GM18519 (cell line): ENCODE data around the gene TMEM255B.
"Not testable (repeated sequence)": the region's sequence is repeated elsewhere in the genome, so short reads cannot be mapped to it uniquely, and the experiment has no call there.

ENCODE experiments used
- ATAC-seq: cut with Tn5 transposase; IDR thresholded peaks from one replicate; pipeline ENCODE4 v1.9.1; 2021; ENCODE audit warnings: mild to moderate bottlenecking, moderate library complexity; ENCODE audit not compliant: unreplicated experiment, low FRiP score

The TMEM255B gene

GRCh38 chr13:113827021-113827420, 68.0 kb downstream of the TMEM255B start:
- no peak for ATAC-seq

- ATAC-seq: no peak
Observed at GRCh38 chr13:113828282-113828825, 69.3 kb downstream of the TMEM255B start.

- ATAC-seq: not testable (repeated sequence)
Observed at GRCh38 chr13:113830426-113830950, 71.5 kb downstream of the TMEM255B start.

GRCh38 chr13:113831061-113831460, 72.0 kb downstream of the TMEM255B start:
- no peak for ATAC-seq

GRCh38 chr13:113832205-113832604, 73.2 kb downstream of the TMEM255B start:
- no peak for ATAC-seq

DNA sequence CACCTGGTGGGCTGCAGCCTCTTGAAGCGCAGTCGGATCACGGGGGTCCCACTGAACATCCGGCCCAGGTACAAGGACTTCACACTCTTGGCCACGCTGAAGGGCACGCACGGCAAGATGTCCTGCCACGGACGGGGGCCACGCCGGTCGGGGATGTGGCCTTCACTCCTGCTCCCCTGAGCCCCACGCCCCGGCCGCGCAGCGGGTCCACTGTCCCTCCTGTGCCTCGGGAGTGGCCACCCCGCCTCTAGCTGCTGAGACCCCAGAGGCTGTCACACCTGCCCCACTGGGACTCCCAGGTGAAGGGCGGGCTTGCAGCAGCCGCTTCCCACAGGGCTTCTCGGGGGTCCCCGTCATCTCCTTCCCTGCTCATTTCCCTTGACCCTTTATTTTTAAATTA, 73.6 kb downstream of the TMEM255B start:
- no peak for ATAC-seq

DNA sequence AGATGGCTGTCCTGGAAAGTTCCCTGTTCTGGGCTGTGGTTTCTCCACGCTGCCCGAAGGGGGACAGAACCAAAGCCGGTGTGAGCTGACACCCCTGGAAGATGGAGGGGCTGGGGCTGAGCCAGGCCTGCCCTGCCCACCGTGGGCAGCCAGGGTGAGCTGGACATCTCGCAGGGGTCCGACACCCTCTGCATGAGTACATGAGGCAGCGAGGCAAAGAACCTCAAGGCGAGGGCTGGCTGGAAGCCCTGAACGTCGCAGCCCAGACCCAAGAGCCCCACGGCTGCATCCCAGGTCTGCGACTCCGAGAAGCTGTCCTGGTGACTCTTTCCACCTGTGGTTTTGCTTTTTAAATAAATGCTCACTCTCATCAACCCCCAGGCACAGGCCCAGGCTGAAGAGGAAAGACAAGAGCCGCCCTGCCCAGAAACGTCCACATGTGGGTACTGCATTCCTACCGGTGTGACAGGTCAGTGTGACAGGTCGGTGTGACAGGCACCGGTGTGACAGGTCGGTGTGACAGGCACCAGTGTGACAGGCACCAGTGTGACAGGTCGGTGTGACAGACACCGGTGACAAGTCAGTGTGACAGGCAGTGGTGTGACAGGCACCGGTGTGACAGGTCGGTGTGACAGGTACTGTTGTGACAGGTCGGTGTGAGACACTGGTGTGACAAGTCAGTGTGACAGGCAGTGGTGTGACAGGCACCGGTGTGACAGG, 74.2 kb downstream of the TMEM255B start:
- ATAC-seq: no peak

- ATAC-seq: not testable (repeated sequence)
Observed at GRCh38 chr13:113834006-113834405, 75.0 kb downstream of the TMEM255B start.

DNA sequence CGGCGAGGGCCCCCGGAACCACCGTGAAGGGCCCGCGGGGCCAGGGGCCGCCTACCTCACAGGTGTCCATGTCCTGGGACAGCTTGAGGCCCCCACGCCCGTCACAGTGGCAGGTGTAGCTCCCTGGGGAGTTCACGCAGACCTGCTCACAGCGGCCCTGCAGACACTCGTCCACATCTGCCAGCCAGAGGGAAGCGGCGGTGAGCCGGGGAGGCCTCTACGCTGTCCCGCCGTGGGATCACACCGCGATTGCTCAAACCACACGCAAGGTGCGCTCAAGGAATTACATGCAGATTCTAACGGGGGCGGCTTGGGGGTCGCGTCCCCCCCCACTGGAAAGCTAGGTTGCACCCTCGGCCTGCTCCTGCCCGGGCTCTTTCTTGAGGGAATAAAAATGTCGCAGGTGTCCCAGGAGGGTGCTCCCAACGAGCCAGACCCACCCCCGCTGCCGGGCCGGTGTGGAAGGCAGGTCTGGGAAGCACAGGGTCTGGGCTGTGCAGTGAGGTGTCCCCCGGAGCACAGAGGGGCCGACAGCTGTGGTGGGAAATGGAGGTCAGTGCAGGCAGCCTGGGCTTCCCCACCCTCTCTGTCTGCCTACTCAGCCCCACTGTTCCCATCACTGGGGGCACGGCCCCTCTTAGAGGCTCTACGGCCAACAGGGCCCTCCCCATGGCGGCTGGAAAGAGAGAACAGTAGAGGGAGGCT, 75.6 kb downstream of the TMEM255B start:
- no peak for ATAC-seq

DNA sequence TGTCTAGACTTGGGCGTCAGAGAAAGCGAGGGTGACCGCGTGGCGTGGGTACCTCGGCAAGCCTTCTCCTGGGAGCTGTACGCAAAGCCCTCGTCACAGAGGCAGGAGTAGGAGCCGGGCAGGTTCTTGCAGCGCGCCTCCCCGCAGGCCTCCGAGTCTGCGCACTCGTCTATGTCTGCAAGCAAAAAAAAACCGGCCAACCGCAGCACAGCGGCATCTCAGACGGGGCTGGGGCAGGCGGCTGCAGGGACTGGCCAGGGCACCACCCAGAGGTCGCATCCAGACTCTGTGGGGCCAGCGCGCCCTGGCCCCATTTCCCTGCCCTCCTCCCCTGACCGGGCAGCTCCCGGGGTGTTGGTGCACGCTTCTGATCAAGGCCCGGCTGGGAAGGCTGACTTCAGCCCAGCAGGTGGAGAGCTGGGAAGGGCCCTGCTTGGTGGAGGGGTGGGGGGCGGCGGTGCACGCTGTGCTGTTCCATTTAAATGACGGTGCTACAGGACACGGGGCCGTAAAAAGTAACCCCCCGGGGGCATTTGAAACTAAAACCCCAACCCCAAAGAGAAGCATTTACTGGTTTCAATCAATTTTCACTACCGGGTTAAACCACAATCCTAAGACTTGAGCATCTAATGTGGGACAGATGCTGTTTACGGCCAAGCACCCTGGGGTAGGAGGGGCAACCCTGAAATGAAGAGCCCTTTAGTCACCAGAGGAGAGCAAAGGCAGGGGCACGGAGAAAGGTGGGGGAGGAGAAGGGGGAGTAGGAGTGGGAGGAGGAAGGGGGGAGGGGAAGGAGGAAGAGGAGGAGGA, 76.6 kb downstream of the TMEM255B start:
- no peak for ATAC-seq

DNA sequence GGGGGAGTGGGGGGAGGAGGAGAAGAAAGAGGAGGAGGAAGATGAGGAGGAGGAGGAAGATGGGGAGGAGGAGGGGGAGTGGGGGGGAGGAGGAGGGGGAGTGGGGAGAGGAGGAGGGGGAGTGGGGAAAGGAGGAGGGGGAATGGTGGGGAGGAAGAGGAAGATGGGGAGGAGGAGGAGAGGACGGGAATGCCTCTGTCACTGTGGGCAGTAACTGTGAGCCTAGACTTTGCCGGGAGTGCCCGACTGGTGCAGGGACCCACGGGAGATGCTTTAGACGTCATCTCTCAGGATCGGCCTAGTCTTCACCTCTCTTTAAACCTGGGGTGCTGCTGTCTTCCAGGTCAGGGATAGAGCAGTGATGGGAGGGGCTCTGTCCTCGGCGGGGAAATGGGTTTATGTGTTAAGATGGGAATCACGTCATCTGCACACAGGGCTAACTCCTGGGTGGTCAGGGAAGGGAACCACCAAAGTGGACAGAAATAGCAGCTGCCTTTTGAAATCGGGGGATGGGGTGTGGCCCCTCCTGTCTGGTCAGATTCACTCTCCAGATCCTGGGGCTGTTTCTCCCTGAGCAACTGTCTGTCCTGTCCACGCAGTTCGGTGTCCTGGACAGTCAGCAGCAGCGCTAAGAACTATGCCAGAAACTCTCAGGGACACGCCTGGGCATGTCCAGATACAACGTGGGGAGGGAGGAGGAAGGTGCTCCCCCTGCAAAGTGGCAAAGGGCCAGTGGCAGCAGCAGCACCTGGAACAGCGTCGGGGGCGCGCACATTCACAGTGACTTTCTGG, 77.9 kb downstream of the TMEM255B start:
- no peak for ATAC-seq

DNA sequence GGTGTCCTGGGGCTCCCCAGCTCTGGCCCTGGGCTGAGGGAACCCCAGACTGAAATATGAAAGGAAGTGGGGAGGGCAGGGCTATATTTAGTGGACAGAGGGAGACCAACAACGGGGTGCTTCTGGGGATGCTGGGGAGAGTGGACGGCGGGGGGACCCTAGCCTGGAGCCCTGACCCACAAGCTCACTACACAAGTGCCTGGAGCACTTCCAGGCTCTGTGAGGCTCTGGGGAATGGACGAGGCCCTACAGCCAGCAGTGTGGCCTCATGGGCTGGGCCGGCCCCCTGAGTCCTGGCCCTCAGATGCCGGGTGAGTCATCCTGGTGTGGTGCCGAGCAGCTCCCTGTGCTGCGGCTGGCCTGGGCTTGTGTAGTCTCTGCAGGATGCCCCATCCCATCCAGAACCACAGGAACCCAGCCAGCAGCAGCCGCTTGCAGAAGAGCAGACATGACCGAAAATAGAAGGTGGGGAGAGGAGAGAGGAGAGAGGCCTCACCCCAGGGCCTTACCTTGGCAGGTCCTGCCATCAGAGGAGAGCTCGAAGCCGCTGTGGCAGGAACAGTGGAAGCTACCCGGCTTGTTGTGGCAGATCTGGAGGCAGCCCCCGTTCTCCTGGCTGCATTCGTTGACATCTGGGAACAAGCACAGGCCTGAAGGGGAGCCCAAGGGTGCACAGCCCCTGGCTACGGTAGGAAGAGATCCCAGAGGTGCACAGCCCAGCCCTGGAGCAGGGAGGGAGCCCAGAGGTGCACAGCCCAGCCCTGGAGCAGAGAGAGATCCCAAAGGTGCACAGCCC, 78.7 kb downstream of the TMEM255B start:
- no peak for ATAC-seq

DNA sequence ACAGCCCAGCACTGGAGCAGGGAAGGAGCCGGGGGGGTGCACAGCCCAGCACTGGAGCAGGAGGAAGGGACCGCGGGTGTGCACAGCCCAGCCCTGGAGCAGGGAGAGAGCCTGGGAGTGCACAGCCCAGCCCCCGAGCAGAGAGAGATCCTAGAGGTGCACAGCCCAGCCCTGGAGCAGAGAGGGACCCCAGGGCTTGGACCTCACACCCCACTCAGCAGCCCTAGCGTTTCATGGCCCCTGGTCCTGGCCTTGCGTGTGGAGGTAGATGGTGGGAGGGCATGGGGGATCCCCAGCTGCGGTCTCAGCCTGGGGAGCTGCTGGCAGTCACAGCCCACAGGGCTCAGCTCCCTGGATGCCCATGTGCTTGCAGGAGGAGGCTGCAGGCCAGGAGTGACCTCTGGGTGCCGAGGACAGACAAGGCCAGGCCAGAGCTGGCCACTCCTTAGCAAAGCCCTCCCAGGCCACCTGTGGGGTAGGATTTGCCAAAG, 79.7 kb downstream of the TMEM255B start:
- ATAC-seq: no peak

- no peak for ATAC-seq
Observed at GRCh38 chr13:113839536-113840204, 80.6 kb downstream of the TMEM255B start.

DNA sequence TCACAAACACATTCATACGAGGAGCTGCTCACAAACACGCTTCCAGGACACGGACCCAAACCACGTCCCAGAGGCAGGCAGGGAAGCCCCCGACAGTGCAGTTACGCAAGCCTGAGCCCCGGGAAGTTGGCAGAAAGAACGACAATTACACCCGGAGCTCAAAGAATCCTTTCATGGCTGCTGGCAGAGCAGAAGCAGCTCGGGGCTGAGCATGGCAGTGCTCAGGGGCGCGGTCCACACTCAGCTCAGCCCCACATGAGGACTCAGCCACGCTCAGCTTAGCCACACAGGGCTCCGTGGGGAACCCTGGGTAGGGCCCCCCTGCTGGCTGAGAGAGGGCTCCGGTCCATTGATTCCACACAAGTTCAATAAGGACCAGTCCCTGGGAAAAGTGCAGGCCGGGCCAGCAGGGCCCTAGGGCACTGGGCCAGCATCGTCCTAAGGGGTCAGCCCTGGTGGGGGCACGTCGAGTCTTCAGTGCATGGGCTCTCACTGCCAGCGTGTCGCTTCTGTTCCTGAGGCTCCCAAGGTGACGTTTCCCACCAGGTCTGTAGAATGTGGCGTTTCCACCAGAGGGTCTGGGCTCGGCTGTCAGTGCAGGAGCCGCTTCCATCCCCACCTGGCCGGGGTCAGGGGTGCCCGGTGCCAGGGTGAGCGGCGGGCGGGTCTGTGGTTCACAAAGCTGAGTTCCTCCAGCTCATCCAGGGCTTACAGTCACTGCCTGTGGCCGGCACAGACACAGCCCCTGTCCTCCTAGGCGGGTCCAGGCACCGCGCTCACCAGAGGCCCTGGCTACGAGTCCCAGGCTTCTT, 81.7 kb downstream of the TMEM255B start:
- no peak for ATAC-seq

- no peak for ATAC-seq
Observed at GRCh38 chr13:113841353-113841650, 82.3 kb downstream of the TMEM255B start.

GRCh38 chr13:113842336-113843062, 83.5 kb downstream of the TMEM255B start:
- no peak for ATAC-seq
